ENCODE results near the gene TUBA4B.

DNA sequence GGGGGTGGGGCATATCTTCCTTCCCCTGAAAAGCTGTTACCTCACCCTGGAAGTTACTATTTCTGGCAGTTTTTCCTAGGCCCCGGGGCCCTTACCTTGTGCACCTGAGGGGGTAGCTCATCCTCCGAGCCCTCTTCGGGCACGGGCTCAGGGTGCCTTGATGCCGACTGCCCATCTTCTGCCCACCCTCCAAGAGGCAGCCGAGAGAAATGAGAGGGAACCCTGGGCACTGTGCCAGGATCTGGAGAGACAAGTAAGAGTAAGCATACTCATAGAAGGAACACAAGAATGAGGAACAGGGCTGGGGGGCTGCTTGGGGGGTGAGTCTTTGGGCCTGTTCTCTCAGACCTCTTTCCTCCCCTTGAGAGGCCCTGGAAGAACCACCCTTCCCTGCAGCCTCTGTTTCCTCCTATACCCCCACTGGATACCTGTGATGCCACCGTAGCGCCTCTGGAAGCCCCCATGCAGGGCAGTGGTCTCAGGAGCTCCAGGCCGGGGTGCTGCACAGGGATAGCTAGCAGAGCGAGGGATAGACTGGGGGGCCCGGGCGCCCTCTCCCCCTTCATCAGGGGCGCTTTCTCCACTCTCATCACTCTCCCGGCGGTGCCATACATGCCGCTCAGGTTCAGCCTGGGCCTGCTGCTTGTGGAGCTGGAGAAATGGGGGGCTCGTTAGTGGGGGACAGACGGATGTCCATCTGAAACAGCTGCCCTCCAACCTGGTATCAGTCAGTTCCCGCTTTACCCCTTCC is 32.2 kb upstream of the TUBA4B start:
- TF ChIP-seq, protein P1, sequence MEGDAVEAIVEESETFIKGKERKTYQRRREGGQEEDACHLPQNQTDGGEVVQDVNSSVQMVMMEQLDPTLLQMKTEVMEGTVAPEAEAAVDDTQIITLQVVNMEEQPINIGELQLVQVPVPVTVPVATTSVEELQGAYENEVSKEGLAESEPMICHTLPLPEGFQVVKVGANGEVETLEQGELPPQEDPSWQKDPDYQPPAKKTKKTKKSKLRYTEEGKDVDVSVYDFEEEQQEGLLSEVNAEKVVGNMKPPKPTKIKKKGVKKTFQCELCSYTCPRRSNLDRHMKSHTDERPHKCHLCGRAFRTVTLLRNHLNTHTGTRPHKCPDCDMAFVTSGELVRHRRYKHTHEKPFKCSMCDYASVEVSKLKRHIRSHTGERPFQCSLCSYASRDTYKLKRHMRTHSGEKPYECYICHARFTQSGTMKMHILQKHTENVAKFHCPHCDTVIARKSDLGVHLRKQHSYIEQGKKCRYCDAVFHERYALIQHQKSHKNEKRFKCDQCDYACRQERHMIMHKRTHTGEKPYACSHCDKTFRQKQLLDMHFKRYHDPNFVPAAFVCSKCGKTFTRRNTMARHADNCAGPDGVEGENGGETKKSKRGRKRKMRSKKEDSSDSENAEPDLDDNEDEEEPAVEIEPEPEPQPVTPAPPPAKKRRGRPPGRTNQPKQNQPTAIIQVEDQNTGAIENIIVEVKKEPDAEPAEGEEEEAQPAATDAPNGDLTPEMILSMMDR (IDR thresholded peaks at IDR 0.05), result no peak
- no peak for TF ChIP-seq ZFX (IDR thresholded peaks at IDR 0.05; ENCODE audit: borderline replicate concordance)

All from 22Rv1 (cell line).